Activated naive CD8-positive, alpha-beta T cell treated with anti-CD3 and anti-CD28 coated beads, Interleukin-2, amount 50 U/mL, for 24 hours (primary cell): ENCODE measurements around the gene PDZD7.
A peak's percentile ranks its signal among the peaks of the same experiment; 100 is the strongest.

Experiments
- ATAC-seq: fragments of 150-1000 bp; cut with Tn5 transposase; one replicate; pipeline ENCODE4 v1.10.0; 2021
- DNase-seq: peaks from one replicate; pipeline ENCODE4 v3.0.0; 2021
- H3K27ac Mint-ChIP-seq: one replicate; pipeline ENCODE4 v1.8.0; 2021; ENCODE audit warnings: mild to moderate bottlenecking, mixed read lengths
- H3K27me3 Mint-ChIP-seq: one replicate; pipeline ENCODE4 v1.8.0; 2021; ENCODE audit warnings: mixed read lengths
- H3K36me3 Mint-ChIP-seq: one replicate; pipeline ENCODE4 v1.8.0; 2021; ENCODE audit warnings: low read depth, mixed read lengths
- H3K4me1 Mint-ChIP-seq: one replicate; pipeline ENCODE4 v1.8.0; 2021; ENCODE audit warnings: mixed read lengths
- H3K4me3 Mint-ChIP-seq: one replicate; pipeline ENCODE4 v1.8.0; 2021; ENCODE audit warnings: mild to moderate bottlenecking, moderate library complexity, mixed read lengths
- H3K9me3 Mint-ChIP-seq: one replicate; pipeline ENCODE4 v1.8.0; 2021; ENCODE audit warnings: mixed read lengths

The PDZD7 gene

GRCh38 chr10:101011517-101012423 is 19.2 kb downstream of the PDZD7 start:
- H3K4me1 Mint-ChIP-seq, result peaks cover 27% of the 10 kb centered on the region
- H3K27ac Mint-ChIP-seq, result no peak overlapping the region
- no peaks in the 10 kb centered on the region for H3K36me3 Mint-ChIP-seq
- H3K4me3 Mint-ChIP-seq, result no peak overlapping the region
- peaks cover 18% of the 10 kb centered on the region for H3K27me3 Mint-ChIP-seq
- no peaks in the 10 kb centered on the region for H3K9me3 Mint-ChIP-seq
- ATAC-seq, result no peak
- DNase-seq, result no peak

GRCh38 chr10:101010329-101010728 is 20.6 kb downstream of the PDZD7 start:
- Mint-ChIP-seq H3K9me3 (no peaks in the 10 kb centered on the region), H3K27me3 (peaks cover 12% of the 10 kb centered on the region), H3K36me3 (no peaks in the 10 kb centered on the region), H3K4me3 (no peak overlapping the region), H3K4me1 (peaks cover 26% of the 10 kb centered on the region), H3K27ac (no peak overlapping the region)
- no peak for ATAC-seq
- no peak for DNase-seq

GRCh38 chr10:101008823-101009423 is 22.0 kb downstream of the PDZD7 start:
- Mint-ChIP-seq H3K27me3 (peaks cover 6% of the 10 kb centered on the region), H3K27ac (no peak overlapping the region), H3K9me3 (no peaks in the 10 kb centered on the region), H3K4me3 (no peak overlapping the region), H3K4me1 (peaks cover 12% of the 10 kb centered on the region), H3K36me3 (no peaks in the 10 kb centered on the region)
- no peak for ATAC-seq
- no peak for DNase-seq

GRCh38 chr10:101007915-101008822 is 22.8 kb downstream of the PDZD7 start:
- DNase-seq, result no peak
- Mint-ChIP-seq H3K27ac (no peak overlapping the region), H3K4me3 (no peak overlapping the region), H3K9me3 (no peaks in the 10 kb centered on the region), H3K36me3 (no peaks in the 10 kb centered on the region), H3K27me3 (peaks cover 1% of the 10 kb centered on the region), H3K4me1 (peaks cover 7% of the 10 kb centered on the region)
- no peak for ATAC-seq

GRCh38 chr10:101007099-101007711 is 23.7 kb downstream of the PDZD7 start:
- Mint-ChIP-seq H3K4me3 (no peak overlapping the region), H3K9me3 (no peaks in the 10 kb centered on the region), H3K4me1 (no peaks in the 10 kb centered on the region), H3K27me3 (no peaks in the 10 kb centered on the region), H3K27ac (no peak overlapping the region), H3K36me3 (no peaks in the 10 kb centered on the region)
- ATAC-seq (no peak), DNase-seq (no peak)

- no peak for DNase-seq
- H3K27me3 Mint-ChIP-seq, result no peaks in the 10 kb centered on the region
Measured at GRCh38 chr10:101006593-101007098, 24.3 kb downstream of the PDZD7 start.

GRCh38 chr10:101005869-101006567 is 24.9 kb downstream of the PDZD7 start:
- no peak overlapping the region for H3K27ac Mint-ChIP-seq
- ATAC-seq (no peak), DNase-seq (no peak)
- no peaks in the 10 kb centered on the region for H3K36me3 Mint-ChIP-seq
- H3K9me3 Mint-ChIP-seq, result no peaks in the 10 kb centered on the region
- H3K27me3 Mint-ChIP-seq, result no peaks in the 10 kb centered on the region
- no peak overlapping the region for H3K4me3 Mint-ChIP-seq
- peaks cover 2% of the 10 kb centered on the region for H3K4me1 Mint-ChIP-seq

More at GRCh38 chr10:101006593-101007098, 24.3 kb downstream of the PDZD7 start:
- no peaks in the 10 kb centered on the region for H3K9me3 Mint-ChIP-seq
- no peak overlapping the region for H3K27ac Mint-ChIP-seq
- H3K4me1 Mint-ChIP-seq, result no peaks in the 10 kb centered on the region
- H3K36me3 Mint-ChIP-seq, result no peaks in the 10 kb centered on the region
- no peak overlapping the region for H3K4me3 Mint-ChIP-seq
- ATAC-seq, result no peak

GRCh38 chr10:101005361-101005760 is 25.6 kb downstream of the PDZD7 start:
- no peak overlapping the region for H3K4me3 Mint-ChIP-seq
- no peak overlapping the region for H3K27ac Mint-ChIP-seq
- DNase-seq (no peak), ATAC-seq (no peak)
- H3K27me3 Mint-ChIP-seq, result no peaks in the 10 kb centered on the region
- peaks cover 5% of the 10 kb centered on the region for H3K4me1 Mint-ChIP-seq
- H3K9me3 Mint-ChIP-seq, result no peaks in the 10 kb centered on the region
- H3K36me3 Mint-ChIP-seq, result no peaks in the 10 kb centered on the region

GRCh38 chr10:101003639-101004206 is 27.2 kb downstream of the PDZD7 start:
- H3K4me1 Mint-ChIP-seq, result peaks cover 8% of the 10 kb centered on the region
- H3K27ac Mint-ChIP-seq, result no peak overlapping the region
- H3K27me3 Mint-ChIP-seq, result no peaks in the 10 kb centered on the region
- H3K36me3 Mint-ChIP-seq, result no peaks in the 10 kb centered on the region
- DNase-seq (no peak), ATAC-seq (no peak)
- H3K4me3 Mint-ChIP-seq, result no peak overlapping the region
- H3K9me3 Mint-ChIP-seq, result no peaks in the 10 kb centered on the region

GRCh38 chr10:101002456-101002855 is 28.5 kb downstream of the PDZD7 start:
- no peak for DNase-seq
- Mint-ChIP-seq H3K4me3 (no peak overlapping the region), H3K27ac (no peak overlapping the region), H3K4me1 (peaks cover 16% of the 10 kb centered on the region), H3K9me3 (no peaks in the 10 kb centered on the region), H3K36me3 (no peaks in the 10 kb centered on the region), H3K27me3 (no peaks in the 10 kb centered on the region)
- ATAC-seq, result no peak

- DNase-seq (no peak), ATAC-seq (no peak)
- Mint-ChIP-seq H3K9me3 (no peaks in the 10 kb centered on the region), H3K4me1 (peaks cover 19% of the 10 kb centered on the region), H3K27me3 (no peaks in the 10 kb centered on the region), H3K36me3 (no peaks in the 10 kb centered on the region), H3K4me3 (no peak overlapping the region), H3K27ac (no peak overlapping the region)
Measured at GRCh38 chr10:101001659-101002035, 29.3 kb downstream of the PDZD7 start.

- H3K27ac Mint-ChIP-seq, result peak overlapping the region; percentile 63
- no peaks in the 10 kb centered on the region for H3K36me3 Mint-ChIP-seq
- DNase-seq (no peak), ATAC-seq (no peak)
- peaks cover 24% of the 10 kb centered on the region for H3K4me1 Mint-ChIP-seq
- H3K9me3 Mint-ChIP-seq, result no peaks in the 10 kb centered on the region
- no peaks in the 10 kb centered on the region for H3K27me3 Mint-ChIP-seq
- H3K4me3 Mint-ChIP-seq, result peak overlapping the region; percentile 50
Measured at GRCh38 chr10:101000915-101001658, 29.8 kb downstream of the PDZD7 start.
